SK-N-SH (cell line): ENCODE results near the gene AFAP1. TPM values are rescaled to one million over a fixed set of nuclear protein-coding genes. Genes with fewer than 3 reads are reported as not detected.

Source experiments
- CTCF ChIA-PET: fragments of 300-600, 350-600 bp; formaldehyde crosslinking; extraction: SDS; loops from one replicate; lab custom pipeline; 2021; lab: Yijun Ruan, JAX
- POLR2A ChIA-PET: fragments of 350-600 bp; sonication (Branson Sonifier 250); formaldehyde crosslinking; extraction: SDS; loops from one replicate; lab custom pipeline; 2020; ENCODE audit warnings: antibody characterized with exemption, inconsistent platforms; lab: Yijun Ruan, JAX
- DNase-seq: peaks from one replicate; pipeline ENCODE4 v3.0.0; 2012
- H2AFZ ChIP-seq: fragments of 200-600 bp; sonication (generic); 2 replicates; pipeline ENCODE4 v1.8.1; 2016; ENCODE audit warnings: antibody characterized with exemption, mild to moderate bottlenecking, low read depth
- H3F3A ChIP-seq: fragments of 200-600 bp; sonication (generic); replicated peaks from 2 replicates; pipeline ENCODE3; 2016; ENCODE audit warnings: antibody characterized with exemption, mild to moderate bottlenecking; ENCODE audit not compliant: insufficient read depth
- H3K27ac ChIP-seq, 2 experiments: fragments of 200-500 bp in 1 of 2; fragments of 200-600 bp in 1 of 2; sonication (Bioruptor generic) in 1 of 2; sonication (generic), shearing (Covaris generic) in 1 of 2; 2 replicates each; pipeline versions ENCODE4 v1.5.1 to v1.6.1; 2014 to 2016; ENCODE audit warnings: low read depth in 2 of 2, inconsistent platforms in 1 of 2, low read length in 1 of 2, mild to moderate bottlenecking in 1 of 2, mixed read lengths in 1 of 2
- H3K27me3 ChIP-seq: fragments of 200-600 bp; sonication (generic), shearing (Covaris generic); 2 replicates; pipeline ENCODE4 v1.6.1; 2016; ENCODE audit warnings: mixed run types; ENCODE audit not compliant: insufficient read depth
- H3K36me3 ChIP-seq, 2 experiments: fragments of 200-500 bp in 1 of 2; fragments of 200-600 bp in 1 of 2; sonication (Bioruptor generic) in 1 of 2; sonication (generic) in 1 of 2; replicated peaks in 1 of 2; 2 replicates each; pipeline versions ENCODE3 to v1.5.1; 2014 to 2016; ENCODE audit warnings: low read length in 1 of 2, mild to moderate bottlenecking in 1 of 2; ENCODE audit not compliant: insufficient read depth in 2 of 2, control insufficient read depth in 1 of 2
- H3K4me1 ChIP-seq, 2 experiments: fragments of 200-500 bp in 1 of 2; fragments of 200-600 bp in 1 of 2; sonication (Bioruptor generic) in 1 of 2; sonication (generic), shearing (Covaris generic) in 1 of 2; 2 replicates each; pipeline versions ENCODE4 v1.5.1 to v1.6.1; 2014 to 2016; ENCODE audit warnings: low read depth in 1 of 2, low read length in 1 of 2, mixed run types in 1 of 2; ENCODE audit not compliant: insufficient read depth in 2 of 2, control insufficient read depth in 1 of 2
- H3K4me2 ChIP-seq: fragments of 200-600 bp; sonication (generic), shearing (Covaris generic); 2 replicates; pipeline ENCODE4 v1.6.1; 2017; ENCODE audit warnings: mixed run types
- H3K4me3 ChIP-seq, 2 experiments: fragments of 200-500 bp in 1 of 2; fragments of 200-600 bp in 1 of 2; sonication (Bioruptor generic) in 1 of 2; sonication (generic), shearing (Covaris generic) in 1 of 2; 2 replicates each; pipeline versions ENCODE4 v1.5.1 to v1.8.1; 2014 to 2016; ENCODE audit warnings: low read depth in 2 of 2, inconsistent platforms in 1 of 2, low read length in 1 of 2, mild to moderate bottlenecking in 1 of 2, mixed read lengths in 1 of 2, moderate library complexity in 1 of 2
- H3K79me2 ChIP-seq: fragments of 200-600 bp; sonication (generic); 2 replicates; pipeline ENCODE4 v1.8.1; 2017; ENCODE audit warnings: mild to moderate bottlenecking; ENCODE audit not compliant: insufficient read depth
- H3K9ac ChIP-seq: fragments of 200-600 bp; sonication (generic); 2 replicates; pipeline ENCODE4 v1.6.1; 2017; ENCODE audit warnings: mixed run types
- H3K9me2 ChIP-seq: fragments of 200-600 bp; sonication (generic); 2 replicates; pipeline ENCODE4 v1.6.1; 2017; ENCODE audit warnings: mixed run types
- H3K9me3 ChIP-seq: fragments of 200-600 bp; sonication (generic); 2 replicates; pipeline ENCODE4 v1.6.1; 2017; ENCODE audit warnings: mixed run types, mild to moderate bottlenecking, moderate library complexity
- H4K20me1 ChIP-seq: fragments of 200-600 bp; sonication (generic); 2 replicates; pipeline ENCODE4 v1.6.1; 2017; ENCODE audit warnings: mild to moderate bottlenecking, mixed run types; ENCODE audit not compliant: insufficient read depth
- CHD2 ChIP-seq: fragments of 150-350 bp; IDR thresholded peaks from 2 replicates; pipeline ENCODE4 v1.6.1; 2018; ENCODE audit warnings: low read length; ENCODE audit not compliant: partially characterized antibody
- FOXJ3 ChIP-seq: sonication (generic); formaldehyde crosslinking; IDR thresholded peaks from 2 replicates; pipeline ENCODE4 v1.5.1; 2020; ENCODE audit warnings: mild to moderate bottlenecking, missing genetic modification reagents
- GABPA ChIP-seq: IDR thresholded peaks from 2 replicates; pipeline ENCODE4 v1.4.0; 2012; ENCODE audit warnings: low read depth, mild to moderate bottlenecking
- GATA2 ChIP-seq: sonication (generic); formaldehyde crosslinking; IDR thresholded peaks from 2 replicates; pipeline ENCODE4 v1.5.0; 2020; ENCODE audit warnings: mild to moderate bottlenecking, missing genetic modification reagents
- MEF2A ChIP-seq: IDR thresholded peaks from 2 replicates; pipeline ENCODE4 v1.4.0; 2012; ENCODE audit warnings: low read depth, borderline replicate concordance
- MXI1 ChIP-seq: IDR thresholded peaks from 2 replicates; pipeline ENCODE4 v1.6.1; 2012; ENCODE audit warnings: mild to moderate bottlenecking, low read depth, low read length, improper control_type of control experiment
- SMC3 ChIP-seq: IDR thresholded peaks from 2 replicates; pipeline ENCODE4 v1.6.1; 2012; ENCODE audit warnings: low read depth, low read length, improper control_type of control experiment
- TEAD4 ChIP-seq: IDR thresholded peaks from 2 replicates; pipeline ENCODE4 v1.4.0; 2012; ENCODE audit warnings: mild to moderate bottlenecking, borderline replicate concordance; ENCODE audit not compliant: insufficient read depth
- YY1 ChIP-seq: IDR thresholded peaks from 2 replicates; pipeline ENCODE4 v1.4.0; 2012; ENCODE audit warnings: low read depth, mild to moderate bottlenecking
- WGBS: methylation state at CpG from one replicate; pipeline ENCODE4 v1.1.6; 2017; ENCODE audit warnings: low lambda C conversion rate; 5-methylcytosine and 5-hydroxymethylcytosine counted together
- polyA plus RNA-seq, 3 experiments: library from polyadenylated mRNA; depleted of rRNA; stranded (reverse); fragments of >200 nt; gene quantifications; 2 replicates each; pipeline ENCODE4 v1.2.3, GENCODE V29; 2012
- TF ChIP-seq, protein P1 (sequence below): fragments of 200-600 bp; sonication (generic); IDR thresholded peaks from 2 replicates; pipeline ENCODE4 v1.6.1; 2017; ENCODE audit warnings: antibody characterized with exemption, mild to moderate bottlenecking, moderate library complexity
- TF ChIP-seq, protein P2 (sequence below): IDR thresholded peaks from 2 replicates; pipeline ENCODE4; 2012
- TF ChIP-seq, protein P3 (sequence below): IDR thresholded peaks from 2 replicates; pipeline ENCODE4 v1.6.1; 2012; ENCODE audit warnings: mild to moderate bottlenecking, low read depth, low read length, moderate library complexity

The AFAP1 gene
- polyA plus RNA-seq, 1 of the 3 experiments (the other 2 are of a cell fraction), result 67.9 TPM

DNA sequence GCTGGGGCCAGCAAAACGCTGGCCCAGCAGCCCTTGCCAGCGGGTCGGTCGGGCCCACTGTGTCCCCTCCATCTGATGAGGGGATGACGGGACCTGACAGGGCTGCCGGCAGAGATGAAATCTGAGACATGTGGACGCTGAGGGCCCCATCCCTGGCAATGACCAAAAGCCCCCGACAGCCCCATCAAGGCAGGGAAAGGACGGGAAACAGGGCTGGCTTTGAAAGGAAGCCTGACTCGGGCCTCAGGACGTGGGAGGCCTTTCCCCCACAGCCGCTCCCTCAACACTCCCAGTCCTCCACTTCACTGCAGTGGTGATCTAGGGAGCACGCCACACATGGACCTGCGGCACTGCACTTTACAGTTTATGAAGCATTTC is 202.4 kb downstream of the AFAP1 start:
- TF ChIP-seq GATA2 (no peak), MXI1 (no peak), SMC3 (no peak), CHD2 (no peak), FOXJ3 (CRISPR knock-in tag) (no peak), GABPA (no peak), YY1 (no peak), MEF2A (no peak), TEAD4 (no peak)
- TF ChIP-seq, protein P1, sequence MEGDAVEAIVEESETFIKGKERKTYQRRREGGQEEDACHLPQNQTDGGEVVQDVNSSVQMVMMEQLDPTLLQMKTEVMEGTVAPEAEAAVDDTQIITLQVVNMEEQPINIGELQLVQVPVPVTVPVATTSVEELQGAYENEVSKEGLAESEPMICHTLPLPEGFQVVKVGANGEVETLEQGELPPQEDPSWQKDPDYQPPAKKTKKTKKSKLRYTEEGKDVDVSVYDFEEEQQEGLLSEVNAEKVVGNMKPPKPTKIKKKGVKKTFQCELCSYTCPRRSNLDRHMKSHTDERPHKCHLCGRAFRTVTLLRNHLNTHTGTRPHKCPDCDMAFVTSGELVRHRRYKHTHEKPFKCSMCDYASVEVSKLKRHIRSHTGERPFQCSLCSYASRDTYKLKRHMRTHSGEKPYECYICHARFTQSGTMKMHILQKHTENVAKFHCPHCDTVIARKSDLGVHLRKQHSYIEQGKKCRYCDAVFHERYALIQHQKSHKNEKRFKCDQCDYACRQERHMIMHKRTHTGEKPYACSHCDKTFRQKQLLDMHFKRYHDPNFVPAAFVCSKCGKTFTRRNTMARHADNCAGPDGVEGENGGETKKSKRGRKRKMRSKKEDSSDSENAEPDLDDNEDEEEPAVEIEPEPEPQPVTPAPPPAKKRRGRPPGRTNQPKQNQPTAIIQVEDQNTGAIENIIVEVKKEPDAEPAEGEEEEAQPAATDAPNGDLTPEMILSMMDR, result no peak
- TF ChIP-seq, protein P2, sequence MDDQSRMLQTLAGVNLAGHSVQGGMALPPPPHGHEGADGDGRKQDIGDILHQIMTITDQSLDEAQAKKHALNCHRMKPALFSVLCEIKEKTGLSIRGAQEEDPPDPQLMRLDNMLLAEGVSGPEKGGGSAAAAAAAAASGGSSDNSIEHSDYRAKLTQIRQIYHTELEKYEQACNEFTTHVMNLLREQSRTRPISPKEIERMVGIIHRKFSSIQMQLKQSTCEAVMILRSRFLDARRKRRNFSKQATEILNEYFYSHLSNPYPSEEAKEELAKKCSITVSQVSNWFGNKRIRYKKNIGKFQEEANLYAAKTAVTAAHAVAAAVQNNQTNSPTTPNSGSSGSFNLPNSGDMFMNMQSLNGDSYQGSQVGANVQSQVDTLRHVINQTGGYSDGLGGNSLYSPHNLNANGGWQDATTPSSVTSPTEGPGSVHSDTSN, result no peak
- Histone ChIP-seq H3K9me2 (no peaks in the 10 kb centered on the region), H3K9ac (no peak overlapping the region), H3F3A (no peaks in the 10 kb centered on the region), H3K4me2 (no peak overlapping the region), H3K4me1 (no peaks in the 10 kb centered on the region), H3K4me3 (no peak overlapping the region), H2AFZ (no peak overlapping the region), H3K36me3 (no peaks in the 10 kb centered on the region), H4K20me1 (no peaks in the 10 kb centered on the region), H3K9me3 (no peaks in the 10 kb centered on the region), H3K27me3 (no peaks in the 10 kb centered on the region), H3K79me2 (no peaks in the 10 kb centered on the region), H3K27ac (no peak overlapping the region)
- no peak for DNase-seq
- ChIA-PET CTCF (no interaction called here), POLR2A (no interaction called here)
- 79% methylated on average over 11 of the region's 14 CpGs for WGBS

DNA sequence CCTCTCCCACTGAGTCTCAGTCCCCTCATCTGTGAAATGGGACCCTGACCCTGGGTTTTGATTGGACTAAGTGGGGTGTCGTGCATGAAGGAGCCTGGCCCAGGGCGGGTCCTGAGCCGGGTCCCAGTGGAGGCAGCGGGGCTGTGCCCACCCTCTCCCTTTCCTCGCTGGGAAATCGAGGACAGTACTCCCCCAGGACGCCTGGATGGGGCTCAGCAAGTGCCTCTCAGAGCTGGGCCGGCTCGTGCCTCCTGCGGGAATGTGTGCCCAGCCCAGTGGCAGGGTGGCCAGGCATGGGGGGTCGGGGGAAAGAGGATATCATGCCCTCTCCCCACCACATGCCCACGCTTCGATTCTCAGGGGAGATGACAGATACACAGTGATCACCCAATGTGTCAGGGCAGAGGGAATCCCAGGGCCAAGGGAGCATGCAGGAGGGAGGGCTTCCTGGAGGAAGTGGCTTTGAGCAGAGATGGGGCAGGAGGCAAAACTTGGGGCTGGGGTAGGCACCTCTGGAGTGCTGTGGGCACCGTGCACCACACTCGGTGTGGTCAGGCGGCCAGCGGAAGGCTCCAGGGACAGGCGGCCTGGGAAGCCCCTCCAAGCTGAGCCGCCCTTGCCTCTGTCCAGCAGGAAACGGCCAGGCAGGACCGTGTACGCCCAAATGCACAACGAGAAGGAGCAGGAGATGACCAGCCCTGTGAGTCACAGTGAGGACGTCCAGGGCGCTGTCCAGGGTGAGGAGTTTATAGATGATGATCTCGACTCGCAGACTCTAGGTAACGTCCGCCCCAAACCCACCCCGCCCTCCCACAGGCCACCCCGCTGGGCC is 203.0 kb downstream of the AFAP1 start:
- Histone ChIP-seq H4K20me1 (no peaks in the 10 kb centered on the region), H2AFZ (no peak overlapping the region), H3F3A (no peaks in the 10 kb centered on the region), H3K9ac (no peak overlapping the region), H3K79me2 (no peaks in the 10 kb centered on the region), H3K27ac (no peak overlapping the region), H3K4me2 (no peak overlapping the region), H3K4me1 (no peaks in the 10 kb centered on the region), H3K9me3 (no peaks in the 10 kb centered on the region)
- CTCF ChIA-PET, result interaction anchor here (1.8 to 1.9 kb wide), 2 partner anchors 16 to 66 kb away, joined by 5 to 10 read pairs; no protein-coding TSS in a partner anchor
- DNase-seq, result no peak
- 93% methylated on average over 6 of the region's 31 CpGs for WGBS
- no peak for TF ChIP-seq CHD2
- TF ChIP-seq, protein P3, sequence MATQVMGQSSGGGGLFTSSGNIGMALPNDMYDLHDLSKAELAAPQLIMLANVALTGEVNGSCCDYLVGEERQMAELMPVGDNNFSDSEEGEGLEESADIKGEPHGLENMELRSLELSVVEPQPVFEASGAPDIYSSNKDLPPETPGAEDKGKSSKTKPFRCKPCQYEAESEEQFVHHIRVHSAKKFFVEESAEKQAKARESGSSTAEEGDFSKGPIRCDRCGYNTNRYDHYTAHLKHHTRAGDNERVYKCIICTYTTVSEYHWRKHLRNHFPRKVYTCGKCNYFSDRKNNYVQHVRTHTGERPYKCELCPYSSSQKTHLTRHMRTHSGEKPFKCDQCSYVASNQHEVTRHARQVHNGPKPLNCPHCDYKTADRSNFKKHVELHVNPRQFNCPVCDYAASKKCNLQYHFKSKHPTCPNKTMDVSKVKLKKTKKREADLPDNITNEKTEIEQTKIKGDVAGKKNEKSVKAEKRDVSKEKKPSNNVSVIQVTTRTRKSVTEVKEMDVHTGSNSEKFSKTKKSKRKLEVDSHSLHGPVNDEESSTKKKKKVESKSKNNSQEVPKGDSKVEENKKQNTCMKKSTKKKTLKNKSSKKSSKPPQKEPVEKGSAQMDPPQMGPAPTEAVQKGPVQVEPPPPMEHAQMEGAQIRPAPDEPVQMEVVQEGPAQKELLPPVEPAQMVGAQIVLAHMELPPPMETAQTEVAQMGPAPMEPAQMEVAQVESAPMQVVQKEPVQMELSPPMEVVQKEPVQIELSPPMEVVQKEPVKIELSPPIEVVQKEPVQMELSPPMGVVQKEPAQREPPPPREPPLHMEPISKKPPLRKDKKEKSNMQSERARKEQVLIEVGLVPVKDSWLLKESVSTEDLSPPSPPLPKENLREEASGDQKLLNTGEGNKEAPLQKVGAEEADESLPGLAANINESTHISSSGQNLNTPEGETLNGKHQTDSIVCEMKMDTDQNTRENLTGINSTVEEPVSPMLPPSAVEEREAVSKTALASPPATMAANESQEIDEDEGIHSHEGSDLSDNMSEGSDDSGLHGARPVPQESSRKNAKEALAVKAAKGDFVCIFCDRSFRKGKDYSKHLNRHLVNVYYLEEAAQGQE, result peak; percentile 91
- TF ChIP-seq, all 33 proteins: peak for 1
- no peaks in the 10 kb centered on the region for H3K9me2 ChIP-seq
- H3K4me3 ChIP-seq, result no peak overlapping the region
- H3K36me3 ChIP-seq, result no peaks in the 10 kb centered on the region
- H3K27me3 ChIP-seq, result no peaks in the 10 kb centered on the region
- POLR2A ChIA-PET, result no interaction called here
